IMR-90 (cell line): ENCODE measurements around the gene TMEM158. TPM values are rescaled to one million over a fixed set of nuclear protein-coding genes. Genes with fewer than 3 reads are reported as not detected.

Experiments used
- ATAC-seq: fragments of 200-7000 bp; cut with Tn5 transposase; 2 replicates; pipeline ENCODE4 v1.9.1; 2020; ENCODE audit warnings: low read depth, mild to moderate bottlenecking, moderate library complexity
- BruUV-seq: library from RNA; stranded (reverse); fragments of 400-500 nt; replicated peaks from 2 replicates; lab custom pipeline; 2021; lab: Mats Ljungman, UMichigan
- CTCF ChIA-PET: fragments of 300-600 bp; formaldehyde crosslinking; extraction: SDS; loops from one replicate; lab custom pipeline; 2021; ENCODE audit warnings: antibody characterized with exemption; lab: Yijun Ruan, JAX
- POLR2A ChIA-PET: fragments of 300-600 bp; sonication (Branson Sonifier 250); formaldehyde crosslinking; loops from one replicate; lab custom pipeline; 2022; ENCODE audit warnings: antibody characterized with exemption; ENCODE audit not compliant: unreplicated experiment; lab: Charles Lee
- DNase-seq: peaks from one replicate; pipeline ENCODE4 v3.0.0; 2013
- H2AFZ ChIP-seq: replicated peaks from 2 replicates; pipeline ENCODE3; 2013; ENCODE audit warnings: low read length, mild to moderate bottlenecking; ENCODE audit not compliant: poor library complexity
- H2AK5ac ChIP-seq: 2 replicates; pipeline ENCODE4 v1.6.1; 2013; ENCODE audit warnings: low read depth, low read length, inconsistent platforms
- H2AK9ac ChIP-seq: replicated peaks from 2 replicates; pipeline ENCODE3; 2013; ENCODE audit warnings: mild to moderate bottlenecking, low read depth, low read length, moderate library complexity; ENCODE audit not compliant: poor library complexity
- H2BK120ac ChIP-seq: 2 replicates; pipeline ENCODE4 v1.6.1; 2013; ENCODE audit warnings: low read depth, low read length, inconsistent platforms
- H2BK15ac ChIP-seq: 3 replicates; pipeline ENCODE4 v1.6.1; 2013; ENCODE audit warnings: low read depth, low read length, inconsistent platforms
- H2BK20ac ChIP-seq: 2 replicates; pipeline ENCODE4 v1.6.1; 2013; ENCODE audit warnings: low read depth, mild to moderate bottlenecking, inconsistent platforms, low read length, moderate library complexity
- H2BK5ac ChIP-seq: 2 replicates; pipeline ENCODE4 v1.6.1; 2013; ENCODE audit warnings: mild to moderate bottlenecking, low read depth, low read length, inconsistent platforms; ENCODE audit not compliant: poor library complexity, severe bottlenecking
- H3K14ac ChIP-seq: replicated peaks from 2 replicates; pipeline ENCODE4 v1.6.1; 2013; ENCODE audit warnings: low read depth, low read length, inconsistent platforms
- H3K18ac ChIP-seq: 2 replicates; pipeline ENCODE4 v1.6.1; 2013; ENCODE audit warnings: low read depth, low read length, control low read depth
- H3K23ac ChIP-seq: 2 replicates; pipeline ENCODE4 v1.6.1; 2013; ENCODE audit warnings: low read depth, low read length, inconsistent platforms
- H3K27ac ChIP-seq: 2 replicates; pipeline ENCODE4 v1.5.1; 2013; ENCODE audit warnings: mild to moderate bottlenecking, control low read depth, low read length; ENCODE audit not compliant: insufficient read depth
- H3K27me3 ChIP-seq: 2 replicates; pipeline ENCODE4 v1.6.1; 2013; ENCODE audit warnings: low read length; ENCODE audit not compliant: control insufficient read depth, insufficient read depth
- H3K36me3 ChIP-seq: 2 replicates; pipeline ENCODE4 v1.6.1; 2013; ENCODE audit warnings: low read length, mixed read lengths; ENCODE audit not compliant: control insufficient read depth, insufficient read depth
- H3K4ac ChIP-seq: 2 replicates; pipeline ENCODE4 v1.6.1; 2013; ENCODE audit warnings: low read depth, low read length, inconsistent platforms
- H3K4me1 ChIP-seq: 2 replicates; pipeline ENCODE4 v1.6.1; 2013; ENCODE audit warnings: low read length, mixed read lengths; ENCODE audit not compliant: control insufficient read depth, insufficient read depth
- H3K4me2 ChIP-seq: 2 replicates; pipeline ENCODE4 v1.6.1; 2013; ENCODE audit warnings: low read depth, mild to moderate bottlenecking, control low read depth, low read length, moderate library complexity
- H3K4me3 ChIP-seq: 2 replicates; pipeline ENCODE4 v1.5.1; 2013; ENCODE audit warnings: low read depth, mild to moderate bottlenecking, control low read depth, low read length, moderate library complexity; ENCODE audit not compliant: insufficient read depth
- H3K56ac ChIP-seq: 2 replicates; pipeline ENCODE4 v1.6.1; 2013; ENCODE audit warnings: low read length, inconsistent platforms; ENCODE audit not compliant: insufficient read depth; ENCODE audit errors: extremely low read depth
- H3K79me1 ChIP-seq, 2 experiments: 2 replicates each; pipeline ENCODE4 v1.6.1; 2013; ENCODE audit warnings: low read length in 2 of 2, inconsistent platforms in 1 of 2, low read depth in 1 of 2
- H3K9ac ChIP-seq: 2 replicates; pipeline ENCODE4 v1.6.1; 2013; ENCODE audit warnings: low read depth, low read length, control low read depth
- H3K9me1 ChIP-seq: 2 replicates; pipeline ENCODE4 v1.6.1; 2013; ENCODE audit warnings: low read length, inconsistent platforms; ENCODE audit not compliant: insufficient read depth
- H3K9me3 ChIP-seq: 2 replicates; pipeline ENCODE4 v1.6.1; 2013; ENCODE audit warnings: low read length; ENCODE audit not compliant: control insufficient read depth, insufficient read depth
- H4K20me1 ChIP-seq: 2 replicates; pipeline ENCODE4 v1.6.1; 2013; ENCODE audit warnings: low read length, inconsistent platforms; ENCODE audit not compliant: insufficient read depth
- H4K5ac ChIP-seq: 2 replicates; pipeline ENCODE4 v1.6.1; 2013; ENCODE audit warnings: mild to moderate bottlenecking, low read depth, low read length, control low read depth
- H4K8ac ChIP-seq, 2 experiments: 2 replicates each; pipeline ENCODE4 v1.6.1; 2013; ENCODE audit warnings: low read depth in 2 of 2, low read length in 2 of 2, control low read depth in 1 of 2, inconsistent platforms in 1 of 2
- H4K91ac ChIP-seq: 2 replicates; pipeline ENCODE4 v1.6.1; 2013; ENCODE audit warnings: low read depth, low read length, inconsistent platforms; ENCODE audit not compliant: insufficient read depth
- BHLHE40 ChIP-seq: fragments of 150-350 bp; IDR thresholded peaks from 2 replicates; pipeline ENCODE4 v1.6.1; 2016; ENCODE audit warnings: mild to moderate bottlenecking, low read depth, low read length
- CEBPB ChIP-seq: IDR thresholded peaks from 2 replicates; pipeline ENCODE4 v1.6.1; 2012; ENCODE audit warnings: low read depth, low read length, improper control_type of control experiment
- CHD1 ChIP-seq: IDR thresholded peaks from 2 replicates; pipeline ENCODE4 v1.6.1; 2012; ENCODE audit warnings: low read depth, low read length, improper control_type of control experiment
- CTCF ChIP-seq: conservative IDR thresholded peaks from 2 replicates; pipeline ENCODE4 v1.5.1; 2012; ENCODE audit warnings: mild to moderate bottlenecking, low read depth, low read length, improper control_type of control experiment
- FOS ChIP-seq: fragments of 150-350 bp; IDR thresholded peaks from 2 replicates; pipeline ENCODE4 v1.6.1; 2016; ENCODE audit warnings: low read depth, low read length
- MAFK ChIP-seq: IDR thresholded peaks from 2 replicates; pipeline ENCODE4 v1.6.1; 2012; ENCODE audit warnings: low read depth, low read length, improper control_type of control experiment
- MAZ ChIP-seq: IDR thresholded peaks from 2 replicates; pipeline ENCODE4 v1.6.1; 2012; ENCODE audit warnings: low read depth, mild to moderate bottlenecking, low read length, improper control_type of control experiment, moderate library complexity, borderline replicate concordance
- MXI1 ChIP-seq: IDR thresholded peaks from 2 replicates; pipeline ENCODE4 v1.6.1; 2012; ENCODE audit warnings: low read depth, mild to moderate bottlenecking, low read length, moderate library complexity, borderline replicate concordance
- NFE2L2 ChIP-seq: fragments of 150-350 bp; IDR thresholded peaks from 2 replicates; pipeline ENCODE4 v1.6.1; 2016; ENCODE audit warnings: low read depth, mild to moderate bottlenecking, low read length
- POLR2A ChIP-seq: IDR thresholded peaks from 2 replicates; pipeline ENCODE4 v1.6.1; 2012; ENCODE audit warnings: mild to moderate bottlenecking, low read depth, low read length
- RAD21 ChIP-seq: IDR thresholded peaks from 2 replicates; pipeline ENCODE4 v1.6.1; 2012; ENCODE audit warnings: low read length, improper control_type of control experiment
- RCOR1 ChIP-seq: IDR thresholded peaks from 2 replicates; pipeline ENCODE4 v1.6.1; 2012; ENCODE audit warnings: mild to moderate bottlenecking, low read length, improper control_type of control experiment; ENCODE audit not compliant: insufficient replicate concordance
- RFX5 ChIP-seq: IDR thresholded peaks from 2 replicates; pipeline ENCODE4 v1.8.0; 2012; ENCODE audit warnings: low read depth, mild to moderate bottlenecking, low read length, moderate library complexity
- SMC3 ChIP-seq: fragments of 150-350 bp; IDR thresholded peaks from 2 replicates; pipeline ENCODE4 v1.6.1; 2016; ENCODE audit warnings: low read depth, mild to moderate bottlenecking, antibody characterized with exemption, low read length, moderate library complexity
- WGBS, 2 experiments: methylation state at CpG; one replicate each; pipeline versions ENCODE4 v1.1.5 to v1.1.7; 2013; ENCODE audit warnings: missing lambda C conversion rate in 2 of 2; ENCODE audit not compliant: insufficient read length in 1 of 2; ENCODE audit errors: extremely low coverage in 2 of 2; 5-methylcytosine and 5-hydroxymethylcytosine counted together
- dilution Hi-C: fragments of 300-500 bp; cut with HindIII; formaldehyde crosslinking; loops from one replicate; pipeline ENCODE4 v1.14.3; 2018; ENCODE audit warnings: low sequenced_read_pairs; ENCODE audit not compliant: unreplicated experiment
- in situ Hi-C: fragments of 300-500 bp; cut with MboI; formaldehyde crosslinking; loops from 3 replicates; pipeline ENCODE4 v1.14.3; 2019; ENCODE audit warnings: low sequenced_read_pairs, inconsistent platforms, mixed read lengths
- intact Hi-C: fragments of 100-400 bp; cut with micrococcal nuclease; formaldehyde crosslinking; loops from 2 replicates; pipeline ENCODE4 v1.10.0; 2022
- polyA plus RNA-seq, 3 experiments: library from polyadenylated mRNA; depleted of rRNA; stranded (reverse); fragments of >200 nt; gene quantifications; 2 replicates each; pipeline ENCODE4 v1.2.3, GENCODE V29; 2012; ENCODE audit warnings: low replicate concordance in 1 of 3
- total RNA-seq: library from RNA; depleted of rRNA; stranded (reverse); fragments of >200 nt; gene quantifications from 2 replicates; pipeline ENCODE4 v1.2.3, GENCODE V29; 2012
- TF ChIP-seq, protein P1 (sequence below): fragments of 150-350 bp; IDR thresholded peaks from 2 replicates; pipeline ENCODE4 v1.6.1; 2017; ENCODE audit warnings: mild to moderate bottlenecking, antibody characterized with exemption, low read length, low read depth
- TF ChIP-seq, protein P2 (sequence below): fragments of 150-350 bp; IDR thresholded peaks from 2 replicates; pipeline ENCODE4 v1.6.1; 2016; ENCODE audit warnings: low read depth, mild to moderate bottlenecking, low read length, moderate library complexity, borderline replicate concordance

TMEM158 gene
- total and polyA plus RNA-seq, 2 of the 4 experiments (the other 2 are of a cell fraction) = 1.6 to 16.4 TPM

DNA sequence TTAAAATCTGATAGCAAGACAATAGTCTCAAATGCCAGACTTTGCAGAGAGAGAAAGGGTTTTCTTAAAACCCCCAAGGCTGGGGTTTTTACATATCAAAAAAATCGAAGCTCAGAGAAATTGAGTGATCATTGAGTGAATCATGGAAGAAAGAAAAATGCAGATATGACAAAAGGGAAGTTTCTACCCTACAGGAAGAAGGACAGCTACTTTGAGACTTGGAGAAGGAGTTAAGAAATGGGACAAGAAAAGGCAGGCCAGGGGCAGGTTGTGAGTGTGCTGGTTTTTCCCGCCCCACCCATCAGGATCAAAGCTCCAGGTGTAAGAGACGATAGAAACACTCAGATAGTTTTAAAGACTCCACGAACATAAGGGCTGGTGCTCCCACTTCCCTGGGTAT is 18.6 kb downstream of the TMEM158 start:
- no peaks in the 10 kb centered on the region for H3K36me3 ChIP-seq
- H3K18ac ChIP-seq = peak overlapping the region; percentile 38; the same call in 1 of the 2 replicates
- POLR2A ChIA-PET = interaction anchor here (0.6 kb wide), 1 partner anchor 22 kb away, joined by 8 read pairs; no protein-coding TSS in a partner anchor
- no peak overlapping the region for H2AK9ac ChIP-seq
- no peak overlapping the region for H2BK5ac ChIP-seq
- H4K20me1 ChIP-seq = no peaks in the 10 kb centered on the region
- H2BK15ac ChIP-seq = peak overlapping the region; percentile 83; the same call in 1 of the 3 replicates
- no peak overlapping the region for H3K27ac ChIP-seq
- ATAC-seq (no peak), DNase-seq (no peak)
- peaks cover 16% of the 10 kb centered on the region for H3K9me1 ChIP-seq
- BruUV-seq = no TSS peak
- intact Hi-C loops (no loop called here), dilution Hi-C loops (no loop called here), in situ Hi-C loops (loop anchor here (5.0 to 10.0 kb wide), 2 partner anchors 70 to 457 kb away; no protein-coding TSS in a partner anchor)
- H4K8ac ChIP-seq = peak overlapping the region in 1 of 2 experiments; percentile 6; a peak in 1 of 4 replicates
- H2AFZ ChIP-seq = no peak overlapping the region
- no peak overlapping the region for H3K4me2 ChIP-seq
- H3K56ac ChIP-seq = no peak overlapping the region
- peak overlapping the region; percentile 12; the same call in 1 of the 2 replicates for H3K4ac ChIP-seq
- H3K9me3 ChIP-seq = no peaks in the 10 kb centered on the region
- no peaks in the 10 kb centered on the region for H3K79me1 ChIP-seq
- H2BK120ac ChIP-seq = peak overlapping the region; percentile 27; the same call in 1 of the 2 replicates
- peak overlapping the region; percentile 42; the same call in 1 of the 2 replicates for H4K5ac ChIP-seq
- H2BK20ac ChIP-seq = peak overlapping the region; percentile 7; the same call in 1 of the 2 replicates
- TF ChIP-seq CTCF = no peak
- no peak for TF ChIP-seq MAFK
- no peak for TF ChIP-seq BHLHE40
- TF ChIP-seq FOS = no peak
- TF ChIP-seq RCOR1 = no peak
- TF ChIP-seq, protein P1, sequence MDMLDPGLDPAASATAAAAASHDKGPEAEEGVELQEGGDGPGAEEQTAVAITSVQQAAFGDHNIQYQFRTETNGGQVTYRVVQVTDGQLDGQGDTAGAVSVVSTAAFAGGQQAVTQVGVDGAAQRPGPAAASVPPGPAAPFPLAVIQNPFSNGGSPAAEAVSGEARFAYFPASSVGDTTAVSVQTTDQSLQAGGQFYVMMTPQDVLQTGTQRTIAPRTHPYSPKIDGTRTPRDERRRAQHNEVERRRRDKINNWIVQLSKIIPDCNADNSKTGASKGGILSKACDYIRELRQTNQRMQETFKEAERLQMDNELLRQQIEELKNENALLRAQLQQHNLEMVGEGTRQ = no peak
- no peak for TF ChIP-seq POLR2A
- no peak for TF ChIP-seq NFE2L2
- no peak for TF ChIP-seq MXI1
- TF ChIP-seq, protein P2, sequence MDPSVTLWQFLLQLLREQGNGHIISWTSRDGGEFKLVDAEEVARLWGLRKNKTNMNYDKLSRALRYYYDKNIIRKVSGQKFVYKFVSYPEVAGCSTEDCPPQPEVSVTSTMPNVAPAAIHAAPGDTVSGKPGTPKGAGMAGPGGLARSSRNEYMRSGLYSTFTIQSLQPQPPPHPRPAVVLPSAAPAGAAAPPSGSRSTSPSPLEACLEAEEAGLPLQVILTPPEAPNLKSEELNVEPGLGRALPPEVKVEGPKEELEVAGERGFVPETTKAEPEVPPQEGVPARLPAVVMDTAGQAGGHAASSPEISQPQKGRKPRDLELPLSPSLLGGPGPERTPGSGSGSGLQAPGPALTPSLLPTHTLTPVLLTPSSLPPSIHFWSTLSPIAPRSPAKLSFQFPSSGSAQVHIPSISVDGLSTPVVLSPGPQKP = no peak
- TF ChIP-seq CHD1 = no peak
- TF ChIP-seq RAD21 = no peak
- TF ChIP-seq SMC3 = no peak
- no peak for TF ChIP-seq RFX5
- no peak for TF ChIP-seq CEBPB
- TF ChIP-seq MAZ = no peak
- CTCF ChIA-PET = interaction anchor here (1.0 kb wide), 1 partner anchor 167 kb away, joined by 3 read pairs; no protein-coding TSS in a partner anchor
- H3K27me3 ChIP-seq = no peaks in the 10 kb centered on the region
- H2AK5ac ChIP-seq = peak overlapping the region; percentile 78
- no peak overlapping the region for H3K23ac ChIP-seq
- H3K14ac ChIP-seq = no peak overlapping the region
- peaks cover 22% of the 10 kb centered on the region for H3K4me1 ChIP-seq
- peak overlapping the region; percentile 13 for H4K91ac ChIP-seq
- 40% methylated on average over 1 of the region's 4 CpGs; no CpG with 5 or more reads in 1 of the 2 experiments for WGBS, 2 experiments
- H3K9ac ChIP-seq = no peak overlapping the region
- no peak overlapping the region for H3K4me3 ChIP-seq
